ENCODE results near the gene DDX54.

DNA sequence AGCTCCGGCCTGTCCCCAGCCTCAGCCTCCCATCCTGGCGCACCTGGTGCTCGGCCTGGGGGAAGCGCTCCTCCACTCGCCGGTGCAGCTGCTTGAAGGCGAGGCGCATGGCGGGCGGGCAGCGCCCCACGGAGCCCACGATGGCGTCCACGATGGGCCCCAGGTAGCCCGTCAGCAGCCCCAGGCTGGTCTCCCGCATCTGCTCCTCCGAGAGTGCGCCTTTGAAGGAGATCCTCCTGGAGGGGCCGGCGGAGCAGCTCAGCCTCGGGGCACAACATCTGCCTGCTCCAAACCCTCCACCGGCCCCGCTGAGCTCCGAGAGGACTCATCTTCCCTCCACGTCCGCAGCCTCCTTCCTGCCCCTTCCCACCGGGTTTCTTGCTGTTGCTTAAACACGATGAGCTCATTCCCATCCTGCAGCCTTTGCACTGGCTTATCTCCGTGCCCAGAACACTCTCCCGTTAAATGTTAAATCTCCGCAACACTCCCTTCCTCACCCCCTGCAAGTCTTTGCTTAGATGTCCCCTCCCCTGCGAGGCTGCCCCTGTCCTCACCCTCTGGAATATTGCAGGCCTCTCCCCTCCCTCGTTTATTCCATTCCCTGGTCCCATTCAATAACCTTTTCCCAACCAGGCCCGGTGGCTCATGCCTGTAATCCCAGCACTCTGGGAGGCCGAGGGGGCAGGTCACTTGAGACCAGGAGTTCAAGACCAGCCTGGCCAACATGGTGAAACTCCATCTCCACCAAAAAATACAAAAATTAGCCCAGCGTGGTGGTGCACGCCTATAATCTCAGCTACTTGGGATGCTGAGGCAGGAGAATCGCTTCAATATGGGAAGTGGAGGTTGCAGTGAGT is 73.0 kb downstream of the DDX54 start:
- TF ChIP-seq, protein P1, sequence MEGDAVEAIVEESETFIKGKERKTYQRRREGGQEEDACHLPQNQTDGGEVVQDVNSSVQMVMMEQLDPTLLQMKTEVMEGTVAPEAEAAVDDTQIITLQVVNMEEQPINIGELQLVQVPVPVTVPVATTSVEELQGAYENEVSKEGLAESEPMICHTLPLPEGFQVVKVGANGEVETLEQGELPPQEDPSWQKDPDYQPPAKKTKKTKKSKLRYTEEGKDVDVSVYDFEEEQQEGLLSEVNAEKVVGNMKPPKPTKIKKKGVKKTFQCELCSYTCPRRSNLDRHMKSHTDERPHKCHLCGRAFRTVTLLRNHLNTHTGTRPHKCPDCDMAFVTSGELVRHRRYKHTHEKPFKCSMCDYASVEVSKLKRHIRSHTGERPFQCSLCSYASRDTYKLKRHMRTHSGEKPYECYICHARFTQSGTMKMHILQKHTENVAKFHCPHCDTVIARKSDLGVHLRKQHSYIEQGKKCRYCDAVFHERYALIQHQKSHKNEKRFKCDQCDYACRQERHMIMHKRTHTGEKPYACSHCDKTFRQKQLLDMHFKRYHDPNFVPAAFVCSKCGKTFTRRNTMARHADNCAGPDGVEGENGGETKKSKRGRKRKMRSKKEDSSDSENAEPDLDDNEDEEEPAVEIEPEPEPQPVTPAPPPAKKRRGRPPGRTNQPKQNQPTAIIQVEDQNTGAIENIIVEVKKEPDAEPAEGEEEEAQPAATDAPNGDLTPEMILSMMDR (IDR thresholded peaks at IDR 0.05; ENCODE audit: insufficient read depth, low read length): no peak
- TF ChIP-seq GABPA (IDR thresholded peaks at IDR 0.05; ENCODE audit: low read depth): no peak
- TF ChIP-seq POLR2AphosphoS5 (IDR thresholded peaks at IDR 0.05; ENCODE audit: low read depth): no peak
- TF ChIP-seq, protein P2, sequence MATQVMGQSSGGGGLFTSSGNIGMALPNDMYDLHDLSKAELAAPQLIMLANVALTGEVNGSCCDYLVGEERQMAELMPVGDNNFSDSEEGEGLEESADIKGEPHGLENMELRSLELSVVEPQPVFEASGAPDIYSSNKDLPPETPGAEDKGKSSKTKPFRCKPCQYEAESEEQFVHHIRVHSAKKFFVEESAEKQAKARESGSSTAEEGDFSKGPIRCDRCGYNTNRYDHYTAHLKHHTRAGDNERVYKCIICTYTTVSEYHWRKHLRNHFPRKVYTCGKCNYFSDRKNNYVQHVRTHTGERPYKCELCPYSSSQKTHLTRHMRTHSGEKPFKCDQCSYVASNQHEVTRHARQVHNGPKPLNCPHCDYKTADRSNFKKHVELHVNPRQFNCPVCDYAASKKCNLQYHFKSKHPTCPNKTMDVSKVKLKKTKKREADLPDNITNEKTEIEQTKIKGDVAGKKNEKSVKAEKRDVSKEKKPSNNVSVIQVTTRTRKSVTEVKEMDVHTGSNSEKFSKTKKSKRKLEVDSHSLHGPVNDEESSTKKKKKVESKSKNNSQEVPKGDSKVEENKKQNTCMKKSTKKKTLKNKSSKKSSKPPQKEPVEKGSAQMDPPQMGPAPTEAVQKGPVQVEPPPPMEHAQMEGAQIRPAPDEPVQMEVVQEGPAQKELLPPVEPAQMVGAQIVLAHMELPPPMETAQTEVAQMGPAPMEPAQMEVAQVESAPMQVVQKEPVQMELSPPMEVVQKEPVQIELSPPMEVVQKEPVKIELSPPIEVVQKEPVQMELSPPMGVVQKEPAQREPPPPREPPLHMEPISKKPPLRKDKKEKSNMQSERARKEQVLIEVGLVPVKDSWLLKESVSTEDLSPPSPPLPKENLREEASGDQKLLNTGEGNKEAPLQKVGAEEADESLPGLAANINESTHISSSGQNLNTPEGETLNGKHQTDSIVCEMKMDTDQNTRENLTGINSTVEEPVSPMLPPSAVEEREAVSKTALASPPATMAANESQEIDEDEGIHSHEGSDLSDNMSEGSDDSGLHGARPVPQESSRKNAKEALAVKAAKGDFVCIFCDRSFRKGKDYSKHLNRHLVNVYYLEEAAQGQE (IDR thresholded peaks at IDR 0.05; ENCODE audit: insufficient replicate concordance, low read depth): no peak
- TF ChIP-seq SPI1 (IDR thresholded peaks at IDR 0.05; ENCODE audit: borderline replicate concordance, low read depth): no peak

Data from HL-60 (cell line).